HTR-8/SVneo (cell line): Measurements from ENCODE around the gene SDK2.
"Not testable (repeated sequence)": the region's sequence is repeated elsewhere in the genome, so short reads cannot be mapped to it uniquely, and the experiment has no call there.

Experiments used
- DNase-seq: peaks from one replicate; pipeline ENCODE4 v3.0.0; 2011; ENCODE audit warnings: low spot score, mixed read lengths; ENCODE audit not compliant: insufficient read length
- FAIRE-seq: peaks from 2 replicates; lab custom pipeline; 2011; peaks lifted over from hg19 to GRCh38; lab: Jason Lieb, UNC

Gene SDK2

GRCh38 chr17:73343739-73344454 lies 300.3 kb downstream of the SDK2 start:
- DNase-seq = no peak
- peak; percentile 85 for FAIRE-seq

- FAIRE-seq (peak; percentile 83), DNase-seq (peak; percentile 68)
These were observed 301.0 kb downstream of the SDK2 start for GRCh38 chr17:73343168-73343634.

GRCh38 chr17:73342541-73343167 lies 301.6 kb downstream of the SDK2 start:
- DNase-seq (no peak), FAIRE-seq (peak; percentile 46)

GRCh38 chr17:73342050-73342522 lies 302.2 kb downstream of the SDK2 start:
- FAIRE-seq (peak; percentile 93), DNase-seq (peak; percentile 89)

DNA sequence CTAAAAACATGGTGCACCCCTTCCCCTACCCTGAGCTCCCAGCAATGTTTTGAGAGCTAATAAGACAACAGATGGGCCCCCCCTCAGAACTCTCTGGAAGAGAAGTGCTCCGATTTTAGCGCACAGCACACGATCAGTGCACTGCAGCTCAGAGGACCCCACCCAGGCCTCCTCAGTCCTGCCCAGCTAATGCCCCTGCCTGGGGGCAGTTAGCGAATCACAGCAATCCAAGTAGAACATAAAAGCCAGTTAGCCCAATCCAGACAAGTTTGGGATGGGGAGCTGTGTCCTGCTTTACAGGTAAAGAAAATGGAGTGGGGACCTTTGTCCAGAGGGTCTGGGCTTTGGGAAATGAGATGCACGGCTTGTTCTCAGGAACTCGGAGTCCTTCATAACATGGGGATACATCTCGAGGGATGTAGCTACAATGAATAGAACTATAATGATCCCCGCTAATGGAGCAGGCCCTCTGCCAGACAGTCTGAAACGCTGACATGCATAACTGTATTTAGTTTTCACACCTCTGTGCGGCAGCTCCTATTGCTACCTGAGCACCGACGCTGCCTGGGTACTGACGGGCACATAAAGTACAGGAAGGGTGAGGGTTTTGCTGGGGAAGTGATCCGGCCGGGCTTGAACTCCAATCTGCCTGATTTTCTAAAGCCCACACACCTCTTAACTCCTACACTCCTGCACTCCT lies 302.7 kb downstream of the SDK2 start:
- DNase-seq (no peak), FAIRE-seq (no peak)

DNA sequence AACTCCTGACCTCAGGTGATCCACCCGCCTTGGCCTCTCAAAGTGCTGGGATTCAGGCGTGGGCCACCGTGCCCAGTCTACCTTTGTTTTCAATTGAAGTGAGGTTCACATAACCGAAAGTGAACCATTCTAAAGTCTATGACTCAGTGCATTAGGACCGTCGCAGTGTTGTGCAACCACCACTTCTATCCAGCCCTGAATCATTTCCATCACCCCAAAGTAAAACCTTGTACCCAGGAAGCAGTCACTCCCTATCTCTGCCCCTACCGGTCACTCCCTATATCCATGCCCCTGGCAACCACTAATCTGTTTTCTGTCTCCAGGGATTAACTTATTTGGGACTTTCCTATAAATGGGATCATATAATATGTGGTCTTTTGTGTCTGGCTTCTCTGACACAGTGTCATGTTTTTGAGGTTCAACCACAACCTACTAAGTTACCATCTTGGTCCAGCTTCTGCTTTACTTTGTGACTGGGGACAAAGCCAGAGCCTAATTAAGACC lies 304.1 kb downstream of the SDK2 start:
- DNase-seq (peak; percentile 97), FAIRE-seq (peak; percentile 98)

GRCh38 chr17:73338566-73339197 lies 305.6 kb downstream of the SDK2 start:
- DNase-seq (no peak), FAIRE-seq (no peak)

GRCh38 chr17:73338050-73338521 lies 306.2 kb downstream of the SDK2 start:
- FAIRE-seq (no peak), DNase-seq (no peak)

GRCh38 chr17:73337330-73337710 lies 306.9 kb downstream of the SDK2 start:
- DNase-seq (no peak), FAIRE-seq (no peak)

DNA sequence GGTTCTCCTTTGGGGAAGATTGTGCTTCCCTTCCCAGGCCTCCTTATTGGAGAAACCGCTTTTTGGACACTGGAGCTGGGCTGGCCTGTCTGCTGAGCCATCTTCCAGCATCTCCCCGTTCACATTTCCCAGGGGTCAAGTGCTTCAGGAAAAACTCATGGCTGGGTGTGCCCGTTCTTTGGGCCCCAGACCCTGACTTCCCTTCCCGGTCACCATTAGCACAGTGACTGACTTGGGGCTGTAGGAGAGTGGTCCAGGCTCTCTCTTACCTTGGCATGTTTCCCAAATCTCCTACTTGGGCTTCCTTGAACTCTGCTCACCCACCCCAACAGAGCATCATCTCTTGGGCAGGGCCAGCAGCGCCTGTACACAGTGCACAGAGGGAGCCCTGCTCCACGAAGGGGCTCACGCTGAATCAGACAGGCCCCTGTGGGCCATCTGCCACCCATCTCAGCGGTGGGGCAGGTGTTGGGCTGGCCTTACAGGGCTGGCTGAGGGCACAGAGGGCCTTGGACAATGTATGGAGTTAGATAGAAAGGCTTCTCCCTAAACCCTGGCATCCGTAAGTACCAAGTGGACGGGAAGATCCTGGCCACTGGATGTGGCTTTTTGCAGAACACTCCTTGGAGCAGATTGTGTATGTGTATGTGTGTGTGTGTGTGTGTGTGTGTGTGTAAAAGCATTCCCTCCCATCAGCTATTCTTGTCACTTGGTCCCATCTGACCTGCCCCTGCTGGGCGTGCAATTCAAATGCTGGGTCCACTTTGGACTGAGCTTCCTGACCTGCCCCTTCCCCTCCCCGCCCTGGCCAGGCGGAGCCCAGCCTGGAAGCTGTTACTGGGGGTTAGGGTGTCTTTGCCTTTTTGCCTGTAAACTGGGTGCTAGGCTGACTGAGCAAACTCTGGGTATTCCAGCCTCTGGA lies 307.6 kb downstream of the SDK2 start:
- FAIRE-seq (peak; percentile 92), DNase-seq (no peak)

DNA sequence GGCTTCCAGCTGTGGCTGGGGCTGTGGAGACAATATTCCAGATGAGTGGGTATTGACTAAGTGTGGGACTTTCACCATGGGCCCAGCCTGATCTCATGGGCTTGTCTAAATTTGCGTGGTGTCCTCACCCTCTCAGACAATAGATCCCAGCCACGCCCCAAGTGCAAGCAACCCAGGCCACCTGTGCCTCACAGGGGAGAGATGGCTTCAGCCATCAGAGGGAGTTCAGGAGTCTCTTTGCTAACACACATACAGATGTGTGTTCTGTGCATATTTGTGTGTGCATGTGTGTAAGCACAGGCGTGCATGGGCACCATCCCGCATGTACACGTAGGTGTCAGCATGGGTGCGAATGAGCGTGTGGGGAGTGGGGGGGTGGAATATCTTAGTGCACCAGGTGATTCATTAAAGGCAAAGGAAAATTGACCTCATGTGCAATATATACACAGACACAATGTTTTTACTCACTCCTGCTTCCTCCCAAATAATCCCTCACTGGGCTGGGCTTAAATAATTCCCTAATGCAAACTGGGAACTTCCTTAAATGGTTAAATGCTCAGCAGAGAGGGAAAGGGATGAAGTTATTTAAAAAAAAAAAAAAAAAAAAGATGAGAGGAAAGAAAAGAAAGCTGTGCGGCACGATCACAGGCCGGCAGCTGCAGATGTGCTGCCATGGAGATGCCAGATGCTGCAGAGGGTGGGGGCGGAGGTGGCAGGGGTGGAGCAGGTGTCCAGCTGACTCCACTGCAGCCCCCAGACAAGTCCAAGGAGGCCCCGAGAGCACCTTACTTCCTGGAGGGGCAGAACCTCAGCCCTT lies 308.4 kb downstream of the SDK2 start:
- DNase-seq (no peak), FAIRE-seq (peak; percentile 64)

DNA sequence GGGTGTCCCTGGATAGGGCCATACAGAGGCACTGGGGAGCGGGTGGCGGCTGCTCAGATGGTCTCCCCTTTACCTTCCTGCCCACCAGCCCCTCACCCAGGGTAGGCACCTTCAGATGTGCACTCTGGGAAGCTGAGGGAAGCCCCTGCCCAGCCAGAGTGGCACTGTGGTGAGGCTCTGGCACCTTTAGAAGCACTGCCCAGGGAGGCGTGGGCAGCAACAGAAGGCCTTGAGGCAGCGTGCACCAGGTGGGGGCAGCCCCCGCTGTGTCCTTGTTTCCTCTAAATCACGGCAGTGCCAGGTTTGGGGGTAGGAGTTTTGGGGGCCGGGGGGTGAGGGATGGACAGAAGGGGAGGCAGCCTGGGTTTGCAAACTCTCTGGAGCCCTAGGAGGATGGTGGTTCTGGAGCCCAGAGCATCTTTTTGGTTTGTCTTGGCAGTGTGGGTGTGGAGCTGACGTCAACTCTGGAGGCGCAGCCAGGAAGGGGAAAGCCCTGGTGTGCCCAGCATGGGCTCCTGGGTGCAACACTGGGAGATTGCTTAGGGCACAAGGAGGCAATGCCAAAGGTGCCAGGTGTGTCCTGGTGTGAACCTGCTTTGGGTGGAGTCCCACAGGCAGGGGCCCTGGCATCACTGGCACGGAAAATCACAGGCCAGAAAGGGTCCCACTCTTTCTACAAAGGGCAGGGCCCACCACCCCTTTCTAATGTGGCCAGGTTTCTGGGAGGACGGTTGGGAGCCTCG lies 309.3 kb downstream of the SDK2 start:
- DNase-seq (no peak), FAIRE-seq (no peak)

DNA sequence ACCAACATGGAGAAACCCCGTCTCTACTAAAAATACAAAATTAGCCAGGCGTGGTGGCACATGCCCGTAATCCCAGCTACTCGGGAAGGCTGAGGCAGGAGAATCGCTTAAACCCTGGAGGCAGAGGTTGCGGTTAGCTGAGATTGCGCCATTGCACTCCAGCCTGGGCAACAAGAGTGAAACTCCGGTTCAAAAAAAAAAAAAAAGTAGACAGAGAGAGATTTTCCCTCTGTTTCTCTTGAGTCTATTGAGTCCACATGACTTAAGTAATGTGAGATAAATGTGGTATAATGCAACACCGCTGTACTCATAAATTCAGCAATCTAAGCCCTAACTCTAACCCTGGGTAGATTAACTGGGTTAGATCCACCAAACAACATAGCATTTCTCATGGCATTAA lies 310.8 kb downstream of the SDK2 start:
- FAIRE-seq, DNase-seq: not testable (repeated sequence)

DNA sequence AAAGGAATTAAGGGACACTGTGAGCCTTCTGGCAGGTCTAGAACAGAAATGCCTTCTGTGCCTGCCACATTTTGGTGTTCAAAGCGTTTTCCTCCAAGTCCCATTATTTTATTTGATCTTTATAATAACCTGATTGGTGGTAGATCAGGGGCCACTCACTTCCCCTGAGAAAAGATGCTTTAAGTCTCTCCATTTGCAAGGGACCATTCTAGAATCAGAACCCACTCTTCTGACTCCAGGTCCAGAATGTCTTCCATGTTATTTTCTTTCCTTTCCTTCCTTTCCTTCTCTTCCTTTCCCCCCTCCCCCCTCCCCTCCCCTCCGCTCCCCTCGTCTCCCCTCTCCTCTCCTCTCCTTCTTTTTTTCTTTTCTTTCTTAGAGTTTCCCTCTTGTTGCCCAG lies 313.2 kb downstream of the SDK2 start:
- FAIRE-seq (no peak), DNase-seq (no peak)

- DNase-seq = no peak
These were observed 316.6 kb downstream of the SDK2 start for GRCh38 chr17:73327676-73328075.

GRCh38 chr17:73325527-73325842 lies 318.8 kb downstream of the SDK2 start:
- FAIRE-seq (no peak), DNase-seq (no peak)

More at GRCh38 chr17:73327676-73328075, 316.6 kb downstream of the SDK2 start:
- FAIRE-seq = no peak

- FAIRE-seq (no peak), DNase-seq (no peak)
These were observed 319.3 kb downstream of the SDK2 start for GRCh38 chr17:73324711-73325526.
